HG03442 (cell line): ENCODE results near the gene RPL15.

ENCODE experiments used
- ATAC-seq: cut with Tn5 transposase; IDR thresholded peaks from one replicate; pipeline ENCODE4 v1.9.1; 2021; ENCODE audit warnings: mild to moderate bottlenecking, moderate library complexity; ENCODE audit not compliant: unreplicated experiment

RPL15 gene

DNA sequence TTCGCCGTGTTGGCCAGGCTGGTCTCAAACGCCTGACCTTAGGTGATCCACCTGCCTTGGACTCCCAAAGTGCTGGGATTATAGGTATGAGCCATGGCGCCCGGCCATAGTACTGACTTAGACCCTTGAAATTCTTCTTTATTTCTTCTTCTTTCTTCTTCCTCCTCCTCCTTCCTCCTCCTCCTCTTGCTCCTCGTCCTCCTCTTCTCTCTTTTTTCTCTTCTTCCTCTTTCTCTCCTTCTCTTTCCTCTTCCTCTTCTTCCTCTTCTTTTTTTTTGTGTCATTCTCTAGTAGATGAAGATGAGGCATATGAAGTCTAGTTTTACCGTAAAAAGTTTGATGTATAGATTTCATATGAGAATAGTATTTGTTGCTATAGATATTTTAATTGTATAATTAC, 9.3 kb downstream of the RPL15 start:
- ATAC-seq, result no peak

DNA sequence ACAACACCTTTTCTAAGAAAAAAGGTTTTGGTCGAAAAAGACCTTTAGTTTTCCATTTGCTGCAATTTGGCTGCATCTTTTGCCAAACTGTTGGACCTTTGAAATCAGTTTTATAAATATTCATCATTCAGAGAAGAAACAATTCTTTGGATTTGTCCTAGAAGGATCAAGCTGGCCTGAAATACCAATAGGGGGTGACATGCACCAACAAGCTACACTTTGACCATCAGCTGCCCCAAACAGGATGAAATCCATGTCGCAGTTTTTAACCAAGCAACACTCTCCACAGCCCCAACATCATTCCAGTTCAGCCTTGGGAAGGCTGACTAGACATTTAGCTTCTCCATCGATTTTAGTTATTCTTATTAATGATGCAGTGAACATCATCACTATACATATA, 9.8 kb downstream of the RPL15 start:
- no peak for ATAC-seq

- ATAC-seq, result no peak
These were observed 11.6 kb downstream of the RPL15 start for GRCh38 chr3:23928524-23928923.

- no peak for ATAC-seq
These were observed 14.7 kb downstream of the RPL15 start for GRCh38 chr3:23931597-23931996.

- no peak for ATAC-seq
These were observed 15.6 kb downstream of the RPL15 start for GRCh38 chr3:23932571-23932970.

- no peak for ATAC-seq
These were observed 17.3 kb downstream of the RPL15 start for GRCh38 chr3:23934253-23934652.

- no peak for ATAC-seq
These were observed 20.4 kb downstream of the RPL15 start for GRCh38 chr3:23937296-23937695.

DNA sequence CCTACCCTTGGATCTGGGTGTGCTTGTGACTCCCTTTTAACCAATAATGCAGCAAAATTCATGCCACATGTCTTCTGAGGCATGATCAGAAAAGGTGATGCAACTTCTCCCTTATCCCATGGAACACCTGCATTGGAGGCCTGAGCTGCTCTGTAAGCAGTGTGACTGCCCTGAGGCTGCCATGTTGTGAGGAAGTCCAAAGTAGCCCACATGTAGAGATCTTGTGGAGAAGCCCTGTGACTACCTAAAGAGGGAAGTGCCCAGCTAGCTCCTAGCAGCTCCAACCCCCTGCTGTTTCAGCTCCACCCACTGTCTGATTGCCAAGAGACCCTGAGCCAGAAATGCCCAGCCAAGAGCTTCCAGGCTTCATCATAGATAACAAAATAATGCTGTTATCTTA, 21.8 kb downstream of the RPL15 start:
- no peak for ATAC-seq

DNA sequence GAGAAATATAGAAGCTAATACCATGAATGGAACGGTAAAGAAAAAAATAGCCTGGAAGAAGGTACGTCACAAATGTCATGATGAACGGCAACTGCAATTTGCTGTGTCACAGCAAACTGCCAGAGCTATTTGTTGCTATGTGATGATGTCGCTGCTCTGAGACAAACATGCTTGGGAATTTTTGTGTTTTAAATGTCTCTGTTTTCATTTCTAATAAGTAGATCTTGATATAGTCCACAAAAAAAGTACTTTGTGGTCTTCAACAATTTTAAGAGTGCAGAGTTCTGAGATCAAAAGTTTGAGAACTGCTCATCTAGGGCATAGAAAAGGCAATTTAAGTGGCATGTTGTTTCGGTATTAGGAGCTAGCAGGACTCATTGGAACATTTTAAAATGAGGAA, 23.8 kb downstream of the RPL15 start:
- ATAC-seq, result no peak

GRCh38 chr3:23941440-23941839, 24.5 kb downstream of the RPL15 start:
- ATAC-seq, result no peak

- no peak for ATAC-seq
These were observed 25.6 kb downstream of the RPL15 start for GRCh38 chr3:23942546-23942945.

GRCh38 chr3:23944007-23944783, 27.3 kb downstream of the RPL15 start:
- ATAC-seq, result no peak

GRCh38 chr3:23944861-23945662, 28.1 kb downstream of the RPL15 start, which contains the start of gene NR1D2:
TSS of gene NR1D2 (plus strand) at chr3:23945286. CDS start at chr3:23945579, 293 bp downstream.
- ATAC-seq, result peak; percentile 51

GRCh38 chr3:23945663-23945912, 28.7 kb downstream of the RPL15 start:
- no peak for ATAC-seq

GRCh38 chr3:23945913-23946687, 29.2 kb downstream of the RPL15 start:
- ATAC-seq, result peak; percentile 70

DNA sequence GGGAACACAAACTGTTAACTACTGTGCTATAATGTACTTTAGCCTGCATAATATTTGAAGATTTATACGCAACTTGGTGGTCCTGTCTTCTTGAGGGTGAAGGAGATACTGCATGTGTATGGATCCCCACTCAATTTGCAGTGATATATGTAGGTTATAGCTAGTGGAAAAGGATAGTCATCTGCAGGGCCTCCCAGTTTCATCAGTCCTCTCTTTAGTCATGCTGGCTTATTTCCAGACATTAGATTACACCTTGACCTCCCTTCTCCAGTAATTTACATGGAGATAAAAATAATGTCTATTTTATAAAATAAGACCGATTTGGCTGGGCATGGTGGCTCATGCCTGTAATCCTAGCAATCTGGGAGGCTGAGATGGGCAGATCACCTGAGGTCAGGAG, 31.8 kb downstream of the RPL15 start:
- ATAC-seq, result no peak

DNA sequence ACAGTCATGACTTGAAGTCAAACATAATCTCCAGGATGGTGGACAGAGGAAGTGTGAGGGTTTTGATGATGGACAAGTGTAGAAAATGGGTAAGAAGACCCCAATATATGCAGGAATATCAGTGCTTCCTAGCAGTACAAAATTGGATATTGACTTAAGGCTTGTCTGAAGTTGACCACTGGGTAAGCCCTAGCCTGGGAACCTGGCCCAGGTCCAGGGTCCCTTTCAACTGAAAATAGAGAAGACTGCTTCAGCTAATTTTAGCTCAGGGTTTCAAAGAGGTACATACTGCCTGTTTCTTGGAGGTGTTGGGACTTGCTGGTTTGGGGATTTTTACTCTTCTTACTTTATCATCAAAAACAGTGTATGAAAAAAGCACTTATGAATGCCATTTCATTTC, 32.9 kb downstream of the RPL15 start:
- peak; percentile 13 for ATAC-seq

GRCh38 chr3:23950293-23950692, 33.4 kb downstream of the RPL15 start:
- no peak for ATAC-seq

- peak; percentile 50 for ATAC-seq
These were observed 35.7 kb downstream of the RPL15 start for GRCh38 chr3:23952646-23953045.

DNA sequence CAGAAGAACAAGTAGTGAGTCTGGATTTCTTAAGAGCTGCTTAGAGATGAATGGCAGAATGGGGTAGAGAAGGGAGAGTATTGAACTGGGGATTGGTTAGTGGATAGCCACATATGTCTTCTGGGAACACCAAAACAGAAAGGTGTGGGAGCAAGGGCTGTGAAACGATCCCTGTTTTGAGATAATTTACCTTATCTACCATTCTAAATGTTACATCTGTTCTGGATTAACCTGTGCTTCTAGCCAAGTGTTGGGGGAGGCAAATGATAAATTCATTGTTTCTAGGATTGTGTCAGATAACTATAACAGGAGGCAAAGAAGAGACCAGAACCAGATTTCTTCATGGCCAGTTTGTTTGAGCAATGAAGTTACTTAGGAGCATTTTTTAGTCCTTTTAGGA, 36.6 kb downstream of the RPL15 start:
- no peak for ATAC-seq

- no peak for ATAC-seq
These were observed 37.2 kb downstream of the RPL15 start for GRCh38 chr3:23954144-23954543.

DNA sequence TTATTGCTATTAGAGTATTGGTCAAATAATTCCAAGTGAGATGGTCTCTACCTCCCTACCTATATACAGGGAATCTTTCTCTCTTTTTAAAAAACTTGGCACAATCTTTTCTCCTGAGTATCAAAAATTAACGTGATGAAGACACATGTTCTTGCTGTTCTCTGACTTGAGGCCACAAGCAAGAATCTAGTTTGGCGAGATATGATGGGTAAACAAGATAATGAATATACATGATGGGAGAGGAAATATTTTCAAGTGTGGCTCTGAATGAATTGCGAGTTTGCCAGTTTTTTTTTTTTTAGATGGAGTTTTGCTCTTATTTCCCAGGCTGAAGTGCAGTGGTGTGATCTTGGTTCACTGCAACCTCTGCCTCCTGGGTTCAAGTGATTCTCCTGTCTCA, 39.8 kb downstream of the RPL15 start:
- no peak for ATAC-seq
